Motor neuron (in vitro differentiated cells): ENCODE data around the gene IGF2BP3. TPM values are rescaled to one million over a fixed set of nuclear protein-coding genes. Genes with fewer than 3 reads are reported as not detected.
"Not testable (repeated sequence)": the region's sequence is repeated elsewhere in the genome, so short reads cannot be mapped to it uniquely, and the experiment has no call there.

Experiments used
- ATAC-seq, 8 experiments: fragments of 200-7000 bp; cut with Tn5 transposase; replicated peaks in 6 of 8; 2 replicates each; pipeline ENCODE4 v1.8.0; 2021; ENCODE audit warnings: mild to moderate bottlenecking in 8 of 8, moderate library complexity in 8 of 8
- H3K27ac ChIP-seq, 2 donors: fragments of 250-450 bp; sonication (Bioruptor Pico); 2 replicates each; pipeline ENCODE4 v1.9.0; 2021; ENCODE audit warnings: antibody characterized with exemption in 2 of 2, mild to moderate bottlenecking in 2 of 2, moderate library complexity in 1 of 2
- H3K4me1 ChIP-seq, 2 donors: fragments of 250-450 bp; sonication (Bioruptor Pico); replicated peaks in 1 of 2; 2 replicates each; pipeline ENCODE4 v1.6.1; 2021; ENCODE audit warnings: antibody characterized with exemption in 2 of 2, mild to moderate bottlenecking in 2 of 2, moderate library complexity in 1 of 2
- H3K4me3 ChIP-seq, 5 donors: fragments of 250-450 bp; sonication (Bioruptor Pico); 2 replicates each; pipeline ENCODE4 v1.9.0; 2021; ENCODE audit warnings: antibody characterized with exemption in 5 of 5, mild to moderate bottlenecking in 5 of 5, moderate library complexity in 4 of 5
- WGBS, 10 experiments: fragments of 450-650 bp; shearing (Covaris generic); methylation state at CpG; one replicate each; pipeline ENCODE4 v1.0.0; 2022; 5-methylcytosine and 5-hydroxymethylcytosine counted together
- in situ Hi-C, 9 experiments: fragments of 400-800 bp; cut with MboI; loops; one replicate each; pipeline ENCODE4 v1.15.0; 2021; ENCODE audit warnings: low sequenced_read_pairs in 9 of 9, low pct_unique_long_range_greater_than_20kb in 2 of 9; ENCODE audit not compliant: unreplicated experiment in 9 of 9
- total RNA-seq, 8 experiments: library from RNA; unstranded; fragments of 300-600 nt; gene quantifications; 2 replicates each; pipeline versions ENCODE4 v1.2.3 to v1.2.4, GENCODE V29; 2022

The IGF2BP3 gene
- total RNA-seq, 8 experiments from 2014 or later = 22.2 to 103 (median 31.4) TPM

- Histone ChIP-seq H3K27ac (no peak overlapping the region), H3K4me3 (no peak overlapping the region), H3K4me1 (no peaks in the 10 kb centered on the region)
- 78 to 100% (median 97%) methylated on average over 1 to 3 of the region's 3 CpGs; no CpG with 5 or more reads in 2 of the 10 experiments for WGBS, 10 experiments
- ATAC-seq = peak in 2 of 8 experiments; percentile 41 to 54
- in situ Hi-C loops = no loop called here
Observed at GRCh38 chr7:23404546-23405239, 65.6 kb downstream of the IGF2BP3 start.

GRCh38 chr7:23403970-23404369 lies 66.3 kb downstream of the IGF2BP3 start:
- 79 to 100% (median 95%) methylated on average over 2 to 5 of the region's 5 CpGs; no CpG with 5 or more reads in 2 of the 10 experiments for WGBS, 10 experiments
- in situ Hi-C loops = no loop called here
- Histone ChIP-seq H3K4me1 (no peaks in the 10 kb centered on the region), H3K27ac (no peak overlapping the region), H3K4me3 (no peak overlapping the region)
- peak in 1 of 8 experiments; percentile 45 for ATAC-seq

GRCh38 chr7:23398090-23398489 lies 72.2 kb downstream of the IGF2BP3 start:
- H3K27ac ChIP-seq, in situ Hi-C loops, H3K4me1 ChIP-seq, ATAC-seq, H3K4me3 ChIP-seq: not testable (repeated sequence)
- WGBS, 10 experiments = no CpG with 5 or more reads among the region's 2 CpGs

- WGBS, 10 experiments = 50 to 100% (median 92%) methylated on average over 1 to 4 of the region's 4 CpGs; no CpG with 5 or more reads in 3 of the 10 experiments
- Histone ChIP-seq H3K4me1 (no peaks in the 10 kb centered on the region), H3K27ac (no peak overlapping the region), H3K4me3 (no peak overlapping the region)
- ATAC-seq = no peak
- in situ Hi-C loops = no loop called here
Observed at GRCh38 chr7:23397241-23397640, 73.0 kb downstream of the IGF2BP3 start.

- Histone ChIP-seq H3K4me1 (no peaks in the 10 kb centered on the region), H3K27ac (no peak overlapping the region), H3K4me3 (no peak overlapping the region)
- ATAC-seq = peak in 4 of 8 experiments; percentile 29 to 69 (median 48)
- WGBS, 10 experiments = 38 to 100% (median 91%) methylated on average over 3 of the region's 3 CpGs; no CpG with 5 or more reads in 1 of the 10 experiments
- in situ Hi-C loops = no loop called here
Observed at GRCh38 chr7:23396222-23397015, 73.9 kb downstream of the IGF2BP3 start.

- WGBS, 10 experiments = 70 to 100% (median 84%) methylated on average over 1 to 3 of the region's 3 CpGs; no CpG with 5 or more reads in 2 of the 10 experiments
- Histone ChIP-seq H3K4me1 (no peaks in the 10 kb centered on the region), H3K27ac (peak overlapping the region in 1 of 2 donors; percentile 61), H3K4me3 (no peak overlapping the region)
- in situ Hi-C loops = no loop called here
- peak in 6 of 8 experiments; percentile 40 to 90 (median 73) for ATAC-seq
Observed at GRCh38 chr7:23394488-23395171, 75.7 kb downstream of the IGF2BP3 start.

GRCh38 chr7:23393636-23394035 lies 76.7 kb downstream of the IGF2BP3 start:
- 40 to 100% (median 94%) methylated on average over 1 to 3 of the region's 3 CpGs for WGBS, 10 experiments
- in situ Hi-C loops = no loop called here

GRCh38 chr7:23389701-23390100 lies 80.6 kb downstream of the IGF2BP3 start:
- in situ Hi-C loops = no loop called here
- H3K27ac ChIP-seq = no peak overlapping the region
- 60 to 100% (median 92%) methylated on average over 1 to 3 of the region's 3 CpGs; no CpG with 5 or more reads in 2 of the 10 experiments for WGBS, 10 experiments
- ATAC-seq = no peak
- no peak overlapping the region for H3K4me3 ChIP-seq
- H3K4me1 ChIP-seq = no peaks in the 10 kb centered on the region

More at GRCh38 chr7:23393636-23394035, 76.7 kb downstream of the IGF2BP3 start:
- H3K27ac ChIP-seq = no peak overlapping the region
- no peak overlapping the region for H3K4me3 ChIP-seq
- H3K4me1 ChIP-seq = no peaks in the 10 kb centered on the region
- no peak for ATAC-seq

- in situ Hi-C loops = no loop called here
- no peaks in the 10 kb centered on the region for H3K4me1 ChIP-seq
- WGBS, 10 experiments = 100% methylated on average over 1 of the region's 1 CpG; no CpG with 5 or more reads in 8 of the 10 experiments
- no peak overlapping the region for H3K4me3 ChIP-seq
- ATAC-seq = no peak
- no peak overlapping the region for H3K27ac ChIP-seq
Observed at GRCh38 chr7:23387583-23387982, 82.7 kb downstream of the IGF2BP3 start.

GRCh38 chr7:23385140-23385539 lies 85.2 kb downstream of the IGF2BP3 start:
- H3K4me1 ChIP-seq = no peaks in the 10 kb centered on the region
- no peak overlapping the region for H3K27ac ChIP-seq
- WGBS, 10 experiments = 36 to 100% (median 90%) methylated on average over 1 of the region's 1 CpG; no CpG with 5 or more reads in 3 of the 10 experiments
- no peak overlapping the region for H3K4me3 ChIP-seq
- in situ Hi-C loops = no loop called here
- ATAC-seq = peak in 2 of 8 experiments; percentile 58 to 80

- no peak overlapping the region for H3K4me3 ChIP-seq
- no peaks in the 10 kb centered on the region for H3K4me1 ChIP-seq
- no peak for ATAC-seq
- 11 to 100% (median 97%) methylated on average over 1 to 2 of the region's 2 CpGs for WGBS, 10 experiments
- no peak overlapping the region for H3K27ac ChIP-seq
- in situ Hi-C loops = no loop called here
Observed at GRCh38 chr7:23383225-23383624, 87.1 kb downstream of the IGF2BP3 start.

GRCh38 chr7:23380961-23381360 lies 89.3 kb downstream of the IGF2BP3 start:
- WGBS, 10 experiments = 40 to 100% (median 100%) methylated on average over 1 to 3 of the region's 3 CpGs; no CpG with 5 or more reads in 2 of the 10 experiments
- Histone ChIP-seq H3K4me3 (no peak overlapping the region), H3K4me1 (no peaks in the 10 kb centered on the region), H3K27ac (no peak overlapping the region)
- in situ Hi-C loops = no loop called here
- no peak for ATAC-seq

- Histone ChIP-seq H3K4me1 (no peaks in the 10 kb centered on the region), H3K27ac (no peak overlapping the region), H3K4me3 (no peak overlapping the region)
- ATAC-seq = no peak
- in situ Hi-C loops = no loop called here
- WGBS, 10 experiments = 58 to 100% (median 88%) methylated on average over 1 to 3 of the region's 4 CpGs; no CpG with 5 or more reads in 4 of the 10 experiments
Observed at GRCh38 chr7:23380556-23380955, 89.7 kb downstream of the IGF2BP3 start.
